ENCODE results near the gene HSD17B11.

DNA sequence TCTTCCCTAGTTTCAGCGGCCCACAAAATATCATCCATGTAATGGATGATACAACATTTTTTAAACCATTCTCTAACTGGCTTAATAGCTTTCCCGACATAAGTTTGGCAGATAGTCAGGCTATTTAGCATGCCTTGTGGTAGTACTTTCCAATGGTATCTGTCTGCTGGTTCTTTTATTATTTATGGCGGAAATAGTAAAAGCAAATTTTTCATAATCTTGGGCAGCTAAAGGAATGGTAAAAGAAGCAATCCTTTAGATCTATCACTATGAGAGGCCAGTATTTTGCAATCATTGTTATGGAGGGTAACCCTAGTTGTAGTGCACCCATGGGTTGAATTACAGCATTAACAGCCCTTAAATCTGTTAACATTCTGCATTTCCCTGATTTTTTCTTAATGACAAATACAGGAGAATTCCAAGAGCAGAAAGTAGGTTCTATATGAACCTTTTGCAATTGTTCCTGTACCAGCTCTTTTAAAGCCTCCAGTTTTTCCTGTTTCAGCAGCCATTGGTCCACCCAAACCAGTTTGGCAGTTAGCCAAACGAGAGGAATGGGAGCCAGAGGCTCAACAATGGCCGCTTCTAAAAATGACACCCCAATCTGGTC lies 14.3 kb upstream of the HSD17B11 start:
- TF ChIP-seq, protein P1, sequence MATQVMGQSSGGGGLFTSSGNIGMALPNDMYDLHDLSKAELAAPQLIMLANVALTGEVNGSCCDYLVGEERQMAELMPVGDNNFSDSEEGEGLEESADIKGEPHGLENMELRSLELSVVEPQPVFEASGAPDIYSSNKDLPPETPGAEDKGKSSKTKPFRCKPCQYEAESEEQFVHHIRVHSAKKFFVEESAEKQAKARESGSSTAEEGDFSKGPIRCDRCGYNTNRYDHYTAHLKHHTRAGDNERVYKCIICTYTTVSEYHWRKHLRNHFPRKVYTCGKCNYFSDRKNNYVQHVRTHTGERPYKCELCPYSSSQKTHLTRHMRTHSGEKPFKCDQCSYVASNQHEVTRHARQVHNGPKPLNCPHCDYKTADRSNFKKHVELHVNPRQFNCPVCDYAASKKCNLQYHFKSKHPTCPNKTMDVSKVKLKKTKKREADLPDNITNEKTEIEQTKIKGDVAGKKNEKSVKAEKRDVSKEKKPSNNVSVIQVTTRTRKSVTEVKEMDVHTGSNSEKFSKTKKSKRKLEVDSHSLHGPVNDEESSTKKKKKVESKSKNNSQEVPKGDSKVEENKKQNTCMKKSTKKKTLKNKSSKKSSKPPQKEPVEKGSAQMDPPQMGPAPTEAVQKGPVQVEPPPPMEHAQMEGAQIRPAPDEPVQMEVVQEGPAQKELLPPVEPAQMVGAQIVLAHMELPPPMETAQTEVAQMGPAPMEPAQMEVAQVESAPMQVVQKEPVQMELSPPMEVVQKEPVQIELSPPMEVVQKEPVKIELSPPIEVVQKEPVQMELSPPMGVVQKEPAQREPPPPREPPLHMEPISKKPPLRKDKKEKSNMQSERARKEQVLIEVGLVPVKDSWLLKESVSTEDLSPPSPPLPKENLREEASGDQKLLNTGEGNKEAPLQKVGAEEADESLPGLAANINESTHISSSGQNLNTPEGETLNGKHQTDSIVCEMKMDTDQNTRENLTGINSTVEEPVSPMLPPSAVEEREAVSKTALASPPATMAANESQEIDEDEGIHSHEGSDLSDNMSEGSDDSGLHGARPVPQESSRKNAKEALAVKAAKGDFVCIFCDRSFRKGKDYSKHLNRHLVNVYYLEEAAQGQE (IDR thresholded peaks at IDR 0.05; ENCODE audit: insufficient replicate concordance, low read depth): no peak
- TF ChIP-seq, protein P2, sequence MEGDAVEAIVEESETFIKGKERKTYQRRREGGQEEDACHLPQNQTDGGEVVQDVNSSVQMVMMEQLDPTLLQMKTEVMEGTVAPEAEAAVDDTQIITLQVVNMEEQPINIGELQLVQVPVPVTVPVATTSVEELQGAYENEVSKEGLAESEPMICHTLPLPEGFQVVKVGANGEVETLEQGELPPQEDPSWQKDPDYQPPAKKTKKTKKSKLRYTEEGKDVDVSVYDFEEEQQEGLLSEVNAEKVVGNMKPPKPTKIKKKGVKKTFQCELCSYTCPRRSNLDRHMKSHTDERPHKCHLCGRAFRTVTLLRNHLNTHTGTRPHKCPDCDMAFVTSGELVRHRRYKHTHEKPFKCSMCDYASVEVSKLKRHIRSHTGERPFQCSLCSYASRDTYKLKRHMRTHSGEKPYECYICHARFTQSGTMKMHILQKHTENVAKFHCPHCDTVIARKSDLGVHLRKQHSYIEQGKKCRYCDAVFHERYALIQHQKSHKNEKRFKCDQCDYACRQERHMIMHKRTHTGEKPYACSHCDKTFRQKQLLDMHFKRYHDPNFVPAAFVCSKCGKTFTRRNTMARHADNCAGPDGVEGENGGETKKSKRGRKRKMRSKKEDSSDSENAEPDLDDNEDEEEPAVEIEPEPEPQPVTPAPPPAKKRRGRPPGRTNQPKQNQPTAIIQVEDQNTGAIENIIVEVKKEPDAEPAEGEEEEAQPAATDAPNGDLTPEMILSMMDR (IDR thresholded peaks at IDR 0.05; ENCODE audit: insufficient read depth, low read length): no peak
- TF ChIP-seq POLR2AphosphoS5 (IDR thresholded peaks at IDR 0.05; ENCODE audit: low read depth) (no peak), SPI1 (IDR thresholded peaks at IDR 0.05; ENCODE audit: borderline replicate concordance, low read depth) (no peak)
